ENCODE measurements around the gene NECTIN1.

Gene NECTIN1

GRCh38 chr11:119754656-119755355 is 25.8 kb upstream of the NECTIN1 start:
- DNase-seq: no peak

GRCh38 chr11:119754199-119754598 is 25.2 kb upstream of the NECTIN1 start:
- DNase-seq: no peak

- no peak for DNase-seq
Measured at GRCh38 chr11:119752946-119753345, 23.9 kb upstream of the NECTIN1 start.

GRCh38 chr11:119752345-119752871 is 23.4 kb upstream of the NECTIN1 start:
- no peak for DNase-seq

DNA sequence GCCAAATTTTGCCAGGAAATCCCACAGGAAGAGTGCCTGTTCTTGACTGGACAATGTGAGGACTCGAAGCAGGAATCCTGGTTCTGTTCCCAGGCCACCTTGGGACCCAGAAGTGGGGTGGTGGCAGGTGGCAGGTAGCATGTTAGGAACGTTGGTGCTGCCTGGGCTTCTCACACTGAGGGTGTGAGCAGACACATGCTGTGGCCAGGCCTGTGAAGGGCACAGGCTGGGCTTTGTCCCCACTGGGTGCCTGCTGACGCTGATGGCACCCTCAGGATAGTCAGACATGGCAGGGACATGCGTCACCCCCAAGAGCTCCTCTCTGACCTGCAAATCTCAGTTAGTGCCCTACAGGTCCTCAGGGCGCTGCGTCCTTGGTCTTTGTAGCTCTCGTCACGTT is 21.1 kb upstream of the NECTIN1 start:
- DNase-seq: no peak

DNA sequence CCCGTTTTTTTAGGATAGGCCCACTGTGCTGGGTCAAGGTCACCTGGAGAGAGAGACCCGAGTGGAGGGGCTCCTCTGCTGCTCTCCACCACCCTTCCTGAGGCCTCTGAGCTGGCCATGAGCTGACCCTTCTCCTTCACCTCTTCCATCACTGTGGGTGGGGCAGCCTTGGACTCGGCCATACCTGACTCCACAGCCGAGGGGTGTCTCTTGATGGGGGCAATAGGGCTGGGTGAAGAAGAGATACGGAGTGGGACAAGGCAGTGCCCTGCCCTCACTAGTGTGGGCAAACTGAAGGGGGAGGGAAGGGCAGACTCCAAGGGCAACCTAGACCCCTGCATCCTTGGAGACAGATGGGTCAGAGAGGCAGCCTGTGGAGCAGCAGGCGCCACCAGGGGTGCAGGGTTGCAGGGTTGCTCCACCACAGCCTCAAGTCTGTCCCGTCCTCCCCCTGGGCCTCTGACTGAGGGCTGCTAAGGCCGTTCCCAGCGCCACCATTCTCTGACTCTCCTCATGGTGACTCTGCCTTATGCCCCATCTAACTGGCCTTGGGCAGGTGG is 20.1 kb upstream of the NECTIN1 start:
- no peak for DNase-seq

- no peak for DNase-seq
Measured at GRCh38 chr11:119747868-119748660, 19.1 kb upstream of the NECTIN1 start.

DNA sequence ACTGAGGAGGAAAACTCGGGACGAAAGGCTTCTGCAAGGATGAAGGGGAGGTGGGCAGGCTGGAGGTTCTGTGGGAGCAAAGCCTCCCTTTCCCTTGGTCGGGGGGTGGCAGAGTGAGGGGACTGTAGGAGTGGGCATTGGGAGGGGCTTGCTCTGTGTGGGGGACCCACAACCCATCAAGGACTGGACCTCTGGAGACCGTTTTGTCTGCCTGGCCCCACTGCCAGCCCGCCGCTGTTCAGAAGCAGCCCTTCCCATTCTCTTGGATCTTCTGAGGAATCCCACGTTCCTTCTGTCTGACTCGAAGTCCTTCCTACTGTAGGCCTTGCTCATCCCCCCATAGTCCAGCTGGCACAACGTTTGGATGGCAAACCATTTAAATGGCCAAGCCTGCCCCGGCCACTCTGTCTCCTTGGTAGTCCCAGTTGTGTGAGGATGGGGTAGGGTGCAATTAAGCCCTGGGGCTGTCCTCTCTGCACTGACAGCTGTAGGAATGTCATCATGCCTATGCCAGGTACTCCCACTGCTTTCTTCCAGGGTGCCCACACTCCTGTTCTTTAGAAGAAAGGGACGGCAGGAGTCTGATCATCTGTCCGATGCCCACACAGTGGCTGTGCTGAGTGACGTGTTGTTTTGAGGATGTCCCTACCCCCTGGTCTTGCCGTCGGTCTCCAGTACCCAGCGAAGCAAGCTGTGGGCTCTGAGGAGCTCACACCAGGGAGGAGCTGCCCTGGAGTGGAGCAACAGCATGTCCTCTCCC is 17.0 kb upstream of the NECTIN1 start:
- no peak for DNase-seq

DNA sequence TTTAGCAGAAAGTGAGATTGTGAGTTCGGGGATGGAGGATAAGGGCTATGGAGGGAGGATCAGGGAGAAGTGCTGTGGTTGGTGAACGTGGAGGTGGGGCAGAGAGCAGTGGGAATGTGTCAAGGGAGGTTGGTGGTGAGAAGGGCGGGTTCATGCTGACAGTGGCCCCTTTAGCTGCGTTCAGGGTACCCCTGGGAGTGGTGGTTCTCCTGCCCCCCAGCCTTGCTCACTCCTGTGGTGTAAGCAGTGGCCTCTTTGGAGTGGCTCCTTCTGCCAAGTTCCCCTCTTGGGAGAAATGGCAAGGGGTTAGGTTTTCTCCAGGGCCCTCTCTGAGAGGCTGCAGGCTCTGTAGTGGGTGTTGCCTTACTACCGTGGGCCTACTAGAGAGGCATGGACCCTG is 16.1 kb upstream of the NECTIN1 start:
- no peak for DNase-seq

GRCh38 chr11:119744577-119744976 is 15.6 kb upstream of the NECTIN1 start:
- DNase-seq: no peak

- DNase-seq: no peak
Measured at GRCh38 chr11:119743006-119743405, 14.0 kb upstream of the NECTIN1 start.

GRCh38 chr11:119742263-119742861 is 13.4 kb upstream of the NECTIN1 start:
- DNase-seq: no peak

- DNase-seq: no peak
Measured at GRCh38 chr11:119741369-119742262, 12.6 kb upstream of the NECTIN1 start.

GRCh38 chr11:119739975-119740374 is 11.0 kb upstream of the NECTIN1 start:
- no peak for DNase-seq

DNA sequence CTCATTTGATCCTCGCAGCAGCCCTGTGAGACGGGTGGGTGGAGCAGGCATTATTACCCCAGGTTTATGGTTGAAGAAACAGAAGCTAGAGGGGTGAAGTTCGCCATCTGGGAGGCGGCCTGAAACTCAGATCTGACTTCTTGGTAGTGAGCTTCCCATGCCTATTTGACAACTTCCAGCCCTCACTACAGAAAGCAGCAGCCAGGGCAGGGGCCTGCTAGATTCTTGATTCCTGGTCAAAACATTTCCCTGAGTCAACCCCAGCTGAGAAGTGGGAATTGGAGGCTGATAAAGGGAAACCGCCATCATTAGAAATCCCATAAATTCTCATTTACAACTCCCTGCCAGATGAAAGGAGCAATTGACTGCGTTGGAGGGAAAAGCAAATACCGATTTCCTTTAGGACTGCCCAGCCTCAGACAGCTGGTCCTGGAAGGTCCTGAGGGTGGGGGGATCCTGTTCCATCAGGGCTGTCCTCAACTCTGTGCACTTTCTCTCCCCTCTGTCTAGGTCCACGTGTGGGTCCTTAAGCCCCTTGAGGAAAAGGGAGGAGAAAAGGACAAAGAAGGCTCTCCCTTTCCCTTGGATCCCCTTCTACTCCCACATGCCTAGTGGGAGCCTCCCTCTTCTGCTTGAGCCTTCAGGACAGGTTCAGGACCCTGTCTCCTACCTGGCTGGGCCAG is 10.2 kb upstream of the NECTIN1 start:
- no peak for DNase-seq

- no peak for DNase-seq
Measured at GRCh38 chr11:119738059-119738439, 9.0 kb upstream of the NECTIN1 start.

GRCh38 chr11:119737366-119738058 is 8.5 kb upstream of the NECTIN1 start:
- DNase-seq: no peak

DNA sequence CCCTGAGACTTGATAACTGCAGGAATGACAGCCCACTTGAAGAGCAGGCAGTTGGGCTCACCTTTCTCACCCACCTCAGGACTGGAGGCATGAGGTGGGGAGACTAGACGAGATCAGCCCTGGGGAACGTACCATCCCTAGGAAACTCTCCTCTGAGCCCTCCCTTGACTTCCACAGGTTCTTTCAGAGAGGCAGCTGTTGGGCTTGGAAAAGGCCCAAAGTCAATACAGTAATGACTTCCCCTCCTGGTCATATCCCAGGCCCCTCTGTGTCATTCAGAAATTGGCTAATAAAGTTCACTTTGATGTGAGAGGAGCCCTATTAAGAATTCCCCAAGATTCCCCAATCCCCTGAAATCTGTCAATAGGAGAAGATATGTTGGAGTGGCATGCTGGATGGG is 5.8 kb upstream of the NECTIN1 start:
- no peak for DNase-seq

DNA sequence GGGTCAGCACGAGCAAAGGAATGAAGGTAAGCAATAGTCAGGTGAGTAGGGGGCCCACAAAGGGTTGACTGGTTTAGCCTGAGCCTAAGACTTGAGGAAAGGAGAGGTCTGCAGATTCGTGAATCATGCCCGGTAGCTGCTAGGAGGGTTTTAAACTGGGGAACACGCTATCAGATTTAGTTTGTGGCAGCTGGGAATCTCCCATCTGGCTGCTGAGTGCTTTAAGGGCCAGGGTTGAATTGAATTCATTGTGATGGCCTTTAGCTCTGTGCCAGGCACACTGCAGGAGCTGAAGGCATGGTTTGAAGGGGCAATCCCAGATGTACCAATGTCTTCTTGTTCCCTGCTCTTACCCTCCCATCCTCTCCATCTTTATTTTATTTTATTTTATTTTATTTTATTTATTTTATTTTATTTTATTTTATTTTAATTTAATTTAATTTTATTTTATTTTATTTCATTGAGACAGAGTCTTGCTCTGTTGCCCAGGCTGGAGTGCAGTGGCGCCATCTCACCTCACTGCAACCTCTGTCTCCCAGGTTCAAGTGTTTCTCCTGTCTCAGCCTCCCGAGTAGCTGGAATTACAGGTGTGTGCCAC is 1.9 kb upstream of the NECTIN1 start:
- DNase-seq: no peak

All from SIG-M5 (cell line).